ENCODE results near the gene PGAP6.

The PGAP6 gene

DNA sequence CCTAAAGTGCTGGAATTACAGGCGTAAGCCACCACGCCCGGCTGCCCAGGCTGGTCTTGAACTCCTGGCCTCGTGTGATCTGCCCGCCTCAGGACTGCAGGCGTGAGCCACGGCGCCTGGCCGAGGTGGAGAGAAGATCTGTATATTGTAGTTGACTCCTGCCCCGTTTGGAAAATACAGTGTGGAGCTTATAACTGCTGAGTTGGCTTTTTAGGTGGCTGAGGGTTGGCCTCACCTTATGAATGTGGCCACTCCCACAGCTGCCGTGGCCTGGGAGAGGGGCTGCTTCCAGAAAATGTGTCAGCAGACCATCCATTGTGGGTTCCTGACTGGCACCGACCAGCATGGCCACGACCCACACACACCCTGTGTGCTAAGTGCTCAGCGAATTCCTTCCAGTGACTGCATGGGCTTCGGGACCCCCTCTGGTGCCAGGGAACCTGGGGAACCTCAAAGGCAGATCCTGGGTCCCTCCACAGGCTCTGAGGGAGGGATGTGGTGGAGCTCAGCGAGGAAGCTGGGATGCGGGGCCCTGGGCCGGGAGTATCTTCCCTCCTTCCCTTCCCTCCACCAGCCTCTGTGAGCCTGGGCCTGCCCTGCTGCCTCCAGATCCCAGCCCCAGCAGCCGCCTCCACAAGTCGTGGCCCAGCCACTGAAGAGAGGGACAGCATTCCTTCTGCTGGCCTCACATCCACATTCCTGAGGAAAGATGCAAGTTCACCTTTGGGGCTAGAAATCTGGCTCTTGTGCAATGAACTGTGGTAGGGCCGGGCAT lies 32.8 kb upstream of the PGAP6 start:
- Histone ChIP-seq H3K27me3 (ENCODE audit: control insufficient read depth, low read length) (no peaks in the 10 kb centered on the region), H3K79me2 (ENCODE audit: control insufficient read depth, low read length) (no peaks in the 10 kb centered on the region), H3K36me3 (ENCODE audit: control insufficient read depth, low read length) (no peaks in the 10 kb centered on the region), H4K20me1 (ENCODE audit: control insufficient read depth, insufficient read depth, low read depth, low read length) (no peaks in the 10 kb centered on the region), H3K4me1 (ENCODE audit: control insufficient read depth, low read length) (no peaks in the 10 kb centered on the region), H3K9me3 (ENCODE audit: control insufficient read depth, insufficient read depth, low read length) (no peaks in the 10 kb centered on the region), H3K4me3 (ENCODE audit: low read length) (no peak overlapping the region), H3K4me2 (ENCODE audit: low read length) (no peak overlapping the region), H3K27ac (ENCODE audit: low read depth, low read length) (no peak overlapping the region), H3F3A (ENCODE audit: control insufficient read depth, insufficient read depth) (no peaks in the 10 kb centered on the region), H3K9me2 (replicated peaks; ENCODE audit: control insufficient read depth, low read length) (no peaks in the 10 kb centered on the region)
- TF ChIP-seq EZH2phosphoT487 (IDR thresholded peaks at IDR 0.05; ENCODE audit: borderline replicate concordance, low read length) (no peak), CTCF (IDR thresholded peaks at IDR 0.05; ENCODE audit: low read depth, low read length, poor library complexity, severe bottlenecking) (no peak)

- Histone ChIP-seq H4K20me1 (ENCODE audit: control insufficient read depth, insufficient read depth, low read depth, low read length) (no peaks in the 10 kb centered on the region), H3F3A (ENCODE audit: control insufficient read depth, insufficient read depth) (no peaks in the 10 kb centered on the region), H3K4me3 (ENCODE audit: low read length) (no peak overlapping the region), H3K27me3 (ENCODE audit: control insufficient read depth, low read length) (no peaks in the 10 kb centered on the region), H3K9me3 (ENCODE audit: control insufficient read depth, insufficient read depth, low read length) (no peaks in the 10 kb centered on the region), H3K9me2 (replicated peaks; ENCODE audit: control insufficient read depth, low read length) (no peaks in the 10 kb centered on the region), H3K4me2 (ENCODE audit: low read length) (no peak overlapping the region), H3K36me3 (ENCODE audit: control insufficient read depth, low read length) (no peaks in the 10 kb centered on the region), H3K79me2 (ENCODE audit: control insufficient read depth, low read length) (no peaks in the 10 kb centered on the region), H3K27ac (ENCODE audit: low read depth, low read length) (no peak overlapping the region), H3K4me1 (ENCODE audit: control insufficient read depth, low read length) (no peaks in the 10 kb centered on the region)
- TF ChIP-seq EZH2phosphoT487 (IDR thresholded peaks at IDR 0.05; ENCODE audit: borderline replicate concordance, low read length) (no peak), CTCF (IDR thresholded peaks at IDR 0.05; ENCODE audit: low read depth, low read length, poor library complexity, severe bottlenecking) (no peak)
Measured at GRCh38 chr16:411576-412265, 29.9 kb upstream of the PGAP6 start.

- Histone ChIP-seq H3K4me1 (ENCODE audit: control insufficient read depth, low read length) (no peaks in the 10 kb centered on the region), H3F3A (ENCODE audit: control insufficient read depth, insufficient read depth) (no peaks in the 10 kb centered on the region)
Measured at GRCh38 chr16:410516-411178, 28.9 kb upstream of the PGAP6 start.

More at GRCh38 chr16:410516-411178, 28.9 kb upstream of the PGAP6 start:
- TF ChIP-seq EZH2phosphoT487 (IDR thresholded peaks at IDR 0.05; ENCODE audit: borderline replicate concordance, low read length) (no peak), CTCF (IDR thresholded peaks at IDR 0.05; ENCODE audit: low read depth, low read length, poor library complexity, severe bottlenecking) (no peak)
- Histone ChIP-seq H3K27ac (ENCODE audit: low read depth, low read length) (no peak overlapping the region), H3K36me3 (ENCODE audit: control insufficient read depth, low read length) (no peaks in the 10 kb centered on the region), H3K4me2 (ENCODE audit: low read length) (no peak overlapping the region), H3K9me2 (replicated peaks; ENCODE audit: control insufficient read depth, low read length) (no peaks in the 10 kb centered on the region), H3K4me3 (ENCODE audit: low read length) (no peak overlapping the region), H3K9me3 (ENCODE audit: control insufficient read depth, insufficient read depth, low read length) (no peaks in the 10 kb centered on the region), H3K79me2 (ENCODE audit: control insufficient read depth, low read length) (no peaks in the 10 kb centered on the region), H4K20me1 (ENCODE audit: control insufficient read depth, insufficient read depth, low read depth, low read length) (no peaks in the 10 kb centered on the region), H3K27me3 (ENCODE audit: control insufficient read depth, low read length) (no peaks in the 10 kb centered on the region)
